Left hindlimb (tissue), 1 donor: ENCODE results near the gene PRKCH.

Source experiments
- DNase-seq: peaks from one replicate; pipeline ENCODE4 v3.0.0-alpha.2; 2018

The PRKCH gene

DNA sequence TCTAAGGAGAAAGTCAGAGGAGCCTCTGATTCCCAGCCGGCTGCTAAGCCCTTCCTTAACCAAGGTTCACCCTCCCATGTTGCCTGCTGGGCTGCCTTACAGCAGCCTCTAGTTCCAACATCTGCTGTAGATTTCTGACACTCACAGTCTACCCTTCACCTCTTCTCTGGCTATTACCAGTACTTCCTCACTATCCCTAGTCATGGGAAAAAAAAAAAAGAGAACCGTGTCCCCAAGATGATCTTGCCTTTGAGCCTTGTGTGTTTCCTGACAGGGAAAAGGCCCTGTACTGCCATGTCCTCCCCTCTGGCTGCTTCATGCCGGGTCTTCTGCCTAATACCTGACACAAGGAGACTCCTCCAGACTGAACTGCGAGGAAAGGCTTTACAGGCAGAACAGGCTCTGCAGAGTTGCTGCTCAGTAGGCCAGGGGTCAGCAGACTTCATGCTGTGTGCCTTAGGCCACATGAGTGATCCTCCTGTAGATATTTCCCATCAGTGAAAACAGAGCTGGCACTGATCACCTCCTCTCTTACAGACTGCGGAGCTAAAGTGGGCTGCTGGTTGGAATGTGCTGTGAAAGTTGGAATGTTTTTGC, 46.8 kb downstream of the PRKCH start:
- DNase-seq = no peak

DNA sequence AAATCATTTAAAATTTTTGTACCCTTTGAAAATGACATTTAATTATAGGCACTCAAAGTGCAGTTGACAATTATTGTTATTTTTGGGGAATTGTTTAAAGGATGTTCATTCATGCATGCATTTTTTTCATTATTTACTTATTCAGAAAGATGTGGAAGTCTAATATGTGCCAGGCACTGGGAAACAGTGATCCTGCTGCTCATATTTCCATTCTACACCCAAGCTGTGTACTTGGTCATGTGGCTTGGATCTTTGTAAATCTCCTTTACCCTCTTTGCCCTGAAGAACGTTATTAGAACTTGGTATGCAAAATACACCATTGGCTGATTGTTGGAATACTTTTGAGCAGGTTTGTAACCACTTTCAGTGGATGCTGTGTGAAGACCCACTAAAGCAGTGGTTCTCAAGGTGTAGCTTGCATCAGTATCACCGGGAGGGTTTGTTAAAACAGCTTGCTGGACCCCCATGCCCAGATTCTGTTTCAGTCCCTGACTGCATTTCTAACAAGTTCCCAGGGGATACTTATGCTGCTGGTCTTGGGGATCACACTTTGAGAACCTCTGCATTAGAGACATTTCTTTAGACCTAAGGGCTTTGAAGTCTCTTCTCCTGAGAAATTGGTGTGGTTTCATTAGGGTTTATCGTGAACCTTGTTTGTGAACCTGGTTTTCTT, 47.5 kb downstream of the PRKCH start:
- DNase-seq = no peak

DNA sequence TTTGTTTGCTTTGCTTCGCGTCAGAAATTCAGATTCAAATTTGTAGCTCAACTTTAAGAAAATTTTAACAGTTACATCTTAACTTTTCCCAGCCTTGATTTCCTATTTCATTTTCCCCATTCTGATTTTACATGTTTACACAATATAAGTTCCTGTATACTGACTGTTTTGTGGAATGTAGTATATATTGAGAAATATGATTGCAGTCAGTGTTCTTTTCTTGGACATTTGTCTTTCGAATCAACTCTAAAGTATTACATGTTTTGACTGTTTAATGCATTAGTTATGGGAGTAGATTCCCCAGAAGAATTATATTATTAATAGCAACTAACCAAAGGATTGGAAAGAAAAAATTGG, 48.1 kb downstream of the PRKCH start:
- DNase-seq = no peak

DNA sequence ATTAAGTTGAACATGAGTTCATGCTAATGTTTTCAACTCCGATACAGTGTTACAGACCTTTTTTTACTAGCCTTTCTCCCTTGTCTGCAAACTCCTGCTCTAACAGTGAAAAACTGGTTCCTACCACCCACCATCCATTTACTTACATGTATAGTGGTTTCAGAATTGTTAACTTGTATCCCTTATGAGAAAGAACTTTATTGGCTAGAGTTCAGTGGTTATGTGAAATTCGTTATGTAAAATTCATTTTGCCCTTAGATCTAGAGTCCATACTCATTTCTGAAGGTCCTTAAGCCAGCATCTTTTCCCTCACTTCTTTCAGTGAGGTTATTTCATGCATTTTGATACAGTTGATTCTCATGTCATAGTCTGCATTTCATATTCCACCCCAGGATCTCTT, 51.0 kb downstream of the PRKCH start:
- no peak for DNase-seq

DNA sequence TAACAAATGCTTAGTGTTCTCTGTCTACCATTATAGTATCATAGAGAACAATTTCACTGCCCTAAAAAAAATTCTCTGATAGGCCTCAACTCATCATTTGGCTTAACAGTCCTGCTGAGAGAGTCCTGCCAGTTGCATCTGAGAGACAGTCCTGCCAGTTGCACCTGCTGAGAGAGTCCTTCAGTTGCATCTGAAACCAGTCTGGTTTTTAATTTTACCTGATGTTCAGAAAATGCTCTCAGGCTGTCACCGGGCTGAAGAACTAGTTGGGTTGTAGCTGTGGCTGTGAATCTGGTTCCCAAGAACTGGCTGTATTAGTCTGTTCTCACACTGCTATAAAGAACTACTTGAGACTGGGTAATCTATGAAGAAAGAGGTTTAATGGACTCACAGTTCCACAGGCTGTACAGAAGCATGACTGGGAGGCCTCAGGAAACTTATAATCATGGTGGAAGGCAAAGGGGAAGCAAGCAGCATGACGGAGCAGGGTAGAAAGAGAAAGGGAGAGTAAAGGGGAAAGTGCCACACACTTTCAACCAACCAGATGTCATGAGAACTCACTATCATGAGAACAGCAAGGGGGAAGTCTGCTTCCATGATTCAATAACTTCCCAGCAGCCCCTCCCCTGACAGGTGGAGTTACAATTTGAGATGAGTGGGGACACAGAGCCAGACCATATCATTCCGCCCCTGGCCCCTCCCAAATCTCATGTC, 51.6 kb downstream of the PRKCH start:
- DNase-seq = no peak

DNA sequence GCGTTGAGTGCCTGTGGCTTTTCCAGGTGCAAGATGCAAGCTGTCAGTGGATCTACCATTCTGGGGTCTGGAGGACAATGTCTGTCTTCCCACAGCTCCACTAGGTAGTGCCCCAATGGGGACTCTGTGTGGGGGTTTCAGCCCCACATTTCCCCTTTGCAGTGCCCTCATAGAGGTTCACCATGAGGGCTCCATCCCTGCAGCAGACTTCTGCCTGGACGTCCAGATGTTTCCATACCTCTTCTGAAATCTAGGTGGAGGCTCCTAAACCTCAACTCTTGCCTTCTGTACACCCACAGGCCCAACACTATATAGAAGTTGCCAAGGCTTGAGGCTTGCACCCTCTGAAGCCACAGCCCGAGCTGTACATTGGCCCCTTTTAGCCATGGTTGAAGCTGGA, 52.9 kb downstream of the PRKCH start:
- DNase-seq = no peak

DNA sequence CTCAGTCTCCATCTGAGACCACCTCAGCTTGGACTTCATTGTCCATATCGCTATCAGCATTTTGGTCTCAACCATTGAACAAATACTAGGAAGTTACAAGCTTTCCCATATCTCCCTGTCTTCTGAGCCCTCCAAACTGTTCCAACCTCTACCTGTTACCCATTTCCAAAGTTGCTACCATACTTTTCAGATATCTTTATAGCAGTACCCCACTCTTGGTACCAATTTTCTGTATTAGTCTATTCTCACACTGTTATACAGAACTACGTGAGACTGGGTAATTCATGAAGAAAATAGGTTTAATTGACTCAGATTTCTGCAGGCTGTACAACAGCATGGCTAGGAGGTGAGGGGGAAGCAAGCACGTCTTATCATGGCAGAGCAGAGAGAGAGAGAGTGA, 53.8 kb downstream of the PRKCH start:
- no peak for DNase-seq

DNA sequence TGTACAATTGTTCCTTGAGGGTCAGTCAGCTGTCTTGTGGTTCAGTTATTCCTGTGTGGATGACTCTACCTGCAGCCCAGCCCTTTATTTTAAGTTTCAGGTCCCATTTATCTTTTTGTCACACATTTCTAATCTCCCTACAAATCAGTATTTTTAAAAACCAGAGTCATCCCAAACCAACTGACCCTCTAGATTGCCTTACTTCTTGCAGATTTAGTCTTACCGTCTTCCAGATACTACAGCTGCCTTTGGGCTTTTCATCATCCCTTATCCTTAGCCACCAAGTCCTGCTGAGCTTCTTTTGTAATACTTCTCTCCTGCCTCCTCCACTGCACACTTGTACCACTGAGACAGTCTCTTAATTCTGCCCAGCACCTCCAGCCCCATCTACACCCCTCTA, 54.9 kb downstream of the PRKCH start:
- no peak for DNase-seq

DNA sequence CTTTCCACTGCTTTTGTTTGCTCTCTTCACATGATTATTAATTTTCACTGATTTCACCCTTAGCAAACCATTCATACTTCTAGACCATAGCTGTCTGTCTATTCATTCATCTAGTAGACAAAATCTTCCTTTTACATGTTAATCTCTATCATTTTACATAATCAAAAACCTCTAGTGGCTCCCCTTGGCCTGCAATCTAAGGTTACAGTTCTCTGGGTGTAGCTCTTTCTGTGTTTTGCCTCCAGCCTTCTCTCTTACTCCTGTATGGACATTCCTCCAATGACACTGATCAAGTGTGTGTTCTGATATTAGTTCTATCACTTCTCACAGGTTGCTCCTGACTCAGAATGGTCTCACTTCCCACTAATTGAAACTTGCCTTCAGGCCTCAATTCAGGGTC, 56.4 kb downstream of the PRKCH start:
- DNase-seq = no peak

DNA sequence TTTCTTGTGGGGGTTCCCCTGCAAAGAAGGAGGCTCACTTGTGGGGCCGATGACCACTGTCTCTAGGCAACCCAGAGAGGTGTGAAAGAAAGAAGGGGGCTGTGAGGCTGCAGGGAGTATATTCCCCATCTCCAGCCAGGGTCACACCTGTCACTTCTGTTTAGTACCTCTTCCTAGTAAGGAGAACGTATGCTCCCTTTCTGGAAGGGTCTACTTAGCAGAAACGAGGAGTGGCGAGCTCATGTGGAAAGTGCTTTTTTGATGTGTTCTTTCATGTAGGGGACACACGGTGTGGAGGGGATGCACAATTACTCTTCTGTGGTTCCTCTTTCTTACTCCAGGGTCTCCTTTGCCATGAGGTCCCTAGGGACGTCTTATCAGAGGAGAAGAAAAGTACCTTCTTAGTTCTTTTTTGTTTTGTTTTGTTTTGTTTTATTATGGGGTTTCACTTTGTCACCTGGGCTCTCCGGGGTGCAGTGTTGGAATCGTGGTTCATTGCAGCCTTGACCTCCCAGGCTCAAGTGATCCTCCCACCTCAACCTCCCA, 58.3 kb downstream of the PRKCH start:
- no peak for DNase-seq

DNA sequence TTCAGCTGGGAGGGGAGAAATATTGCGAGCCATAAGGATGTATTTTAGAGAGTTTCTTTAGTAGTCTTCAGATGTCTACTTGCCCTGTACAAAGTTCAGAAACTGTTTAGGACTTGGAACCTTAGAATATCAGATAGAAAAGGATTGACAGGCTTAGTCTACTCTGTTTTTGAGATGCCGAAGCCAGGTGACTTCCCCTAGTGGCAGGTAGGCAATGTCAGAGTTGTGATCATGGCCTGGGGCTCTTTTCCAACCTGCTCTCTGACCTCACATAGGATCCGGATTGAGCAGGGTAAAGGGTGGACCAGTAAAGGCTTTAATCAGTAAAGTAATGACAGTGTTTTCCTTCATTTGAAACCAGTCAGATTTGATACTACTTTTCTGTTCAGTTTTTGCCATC, 59.6 kb downstream of the PRKCH start:
- no peak for DNase-seq

DNA sequence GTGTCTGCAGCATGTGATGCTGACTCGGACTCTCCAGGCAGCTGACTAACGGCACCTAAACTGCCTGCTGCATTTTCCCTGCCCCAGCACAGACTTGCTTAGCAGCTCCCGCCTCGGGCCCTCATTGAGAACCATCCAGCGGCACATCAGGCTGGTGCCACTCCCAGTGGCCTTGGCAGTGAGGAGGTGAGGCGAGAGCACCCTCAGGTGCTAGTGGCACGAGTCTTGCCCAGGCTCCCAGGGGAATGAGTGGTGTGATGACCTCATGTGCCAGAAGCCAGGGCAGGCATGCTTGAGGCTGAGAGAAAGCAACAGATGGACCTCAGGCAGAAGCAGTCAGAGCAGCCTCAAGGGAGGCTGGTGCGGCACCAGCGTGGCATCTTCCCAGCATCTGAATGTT, 60.2 kb downstream of the PRKCH start:
- DNase-seq = no peak

DNA sequence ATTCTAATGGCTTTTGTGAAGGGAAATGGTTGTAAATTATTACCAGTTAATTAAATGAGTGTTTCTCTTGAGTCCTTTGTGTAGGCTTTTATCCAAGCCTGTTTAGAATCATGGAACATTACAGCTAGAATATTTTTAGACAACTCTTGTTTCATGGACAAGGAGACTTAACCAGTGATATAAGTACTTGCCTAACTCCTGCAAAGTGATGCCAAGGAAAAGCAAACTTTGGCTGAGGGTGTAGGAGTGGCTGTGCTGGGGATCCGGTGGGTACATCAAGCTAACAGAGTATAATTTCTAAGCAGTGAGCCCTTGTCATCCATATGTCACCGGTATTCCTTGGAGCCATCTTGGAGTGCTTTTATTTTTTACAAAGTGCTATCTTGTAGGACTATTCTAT, 61.5 kb downstream of the PRKCH start:
- no peak for DNase-seq

DNA sequence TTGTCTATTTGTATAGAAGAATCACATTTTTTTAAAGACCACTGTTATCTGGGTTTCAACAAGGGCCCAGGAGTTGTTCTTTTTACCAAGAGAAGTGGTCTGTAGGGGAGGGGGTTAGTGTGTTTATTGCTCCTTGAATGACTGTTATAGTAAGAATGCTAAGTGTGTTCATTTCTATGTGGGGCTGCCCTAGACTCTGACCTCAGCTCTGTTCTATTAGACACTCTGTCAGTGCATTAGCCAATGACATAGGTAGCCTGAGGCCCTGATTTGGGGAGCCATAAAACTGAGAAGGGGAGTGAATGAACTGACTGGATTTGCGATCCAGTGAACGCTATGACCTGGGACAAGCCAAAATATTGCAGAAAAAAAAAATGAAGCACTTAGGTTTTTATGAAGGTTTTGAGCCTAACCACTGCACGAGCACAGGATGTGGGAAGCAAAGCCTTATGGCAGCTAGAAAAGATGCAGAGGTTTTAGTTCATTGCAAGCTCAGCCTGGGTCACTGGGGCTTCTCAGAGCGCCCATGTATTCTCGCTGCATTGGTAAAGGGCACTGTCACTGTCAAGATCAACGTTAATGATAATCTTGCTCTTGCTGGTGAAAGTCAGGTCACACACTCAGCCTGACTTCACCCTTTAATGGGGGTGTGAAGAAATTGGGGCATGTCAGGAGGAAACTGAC, 63.8 kb downstream of the PRKCH start:
- DNase-seq = no peak

DNA sequence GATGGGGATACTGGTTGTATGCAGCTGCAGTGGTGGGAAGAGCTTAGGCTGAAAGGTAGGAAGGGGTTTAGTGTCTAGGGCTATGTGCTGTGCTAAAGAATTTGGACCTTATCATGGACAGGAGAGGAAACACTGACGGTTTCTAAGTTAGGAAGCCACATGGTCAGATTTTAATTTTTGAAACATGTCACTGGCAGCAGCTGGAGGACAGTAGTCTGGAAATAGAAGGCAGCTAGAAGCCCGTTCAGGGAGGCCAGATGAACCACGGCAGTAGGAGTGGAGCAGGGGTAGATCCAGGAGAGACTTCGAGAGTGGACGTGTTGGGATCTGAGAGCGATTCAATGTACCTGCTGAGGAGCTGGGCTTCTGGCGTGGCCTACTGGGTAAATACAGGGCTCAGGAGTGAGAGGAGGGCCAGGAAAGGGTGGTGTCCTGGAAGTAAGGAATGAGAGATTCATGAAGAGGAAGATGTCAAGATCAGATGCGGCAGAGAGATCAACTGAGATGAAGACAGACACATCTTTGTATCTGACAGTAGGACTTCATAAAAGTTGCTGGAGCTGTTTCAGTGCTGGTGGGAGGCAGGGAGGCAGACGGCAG, 64.9 kb downstream of the PRKCH start:
- no peak for DNase-seq

DNA sequence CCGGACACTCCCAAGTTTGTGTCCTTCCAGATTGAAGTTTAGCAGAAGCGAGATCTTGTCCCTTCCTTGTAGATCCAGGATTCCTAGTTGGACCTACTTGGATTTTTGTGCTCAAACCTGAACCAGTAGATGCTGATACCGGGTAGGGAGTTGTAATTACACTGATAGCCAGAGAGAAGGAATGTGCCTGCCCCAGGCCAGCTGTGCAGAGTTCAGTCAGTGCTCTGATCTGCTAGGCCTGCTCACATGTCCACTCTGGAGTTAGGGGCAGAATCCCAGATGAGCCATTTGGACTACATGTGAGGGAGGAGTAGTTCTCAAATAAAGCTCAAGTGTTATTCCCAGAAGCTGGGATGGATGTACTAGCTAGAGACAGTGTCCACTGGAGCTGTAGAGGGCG, 65.7 kb downstream of the PRKCH start:
- no peak for DNase-seq

DNA sequence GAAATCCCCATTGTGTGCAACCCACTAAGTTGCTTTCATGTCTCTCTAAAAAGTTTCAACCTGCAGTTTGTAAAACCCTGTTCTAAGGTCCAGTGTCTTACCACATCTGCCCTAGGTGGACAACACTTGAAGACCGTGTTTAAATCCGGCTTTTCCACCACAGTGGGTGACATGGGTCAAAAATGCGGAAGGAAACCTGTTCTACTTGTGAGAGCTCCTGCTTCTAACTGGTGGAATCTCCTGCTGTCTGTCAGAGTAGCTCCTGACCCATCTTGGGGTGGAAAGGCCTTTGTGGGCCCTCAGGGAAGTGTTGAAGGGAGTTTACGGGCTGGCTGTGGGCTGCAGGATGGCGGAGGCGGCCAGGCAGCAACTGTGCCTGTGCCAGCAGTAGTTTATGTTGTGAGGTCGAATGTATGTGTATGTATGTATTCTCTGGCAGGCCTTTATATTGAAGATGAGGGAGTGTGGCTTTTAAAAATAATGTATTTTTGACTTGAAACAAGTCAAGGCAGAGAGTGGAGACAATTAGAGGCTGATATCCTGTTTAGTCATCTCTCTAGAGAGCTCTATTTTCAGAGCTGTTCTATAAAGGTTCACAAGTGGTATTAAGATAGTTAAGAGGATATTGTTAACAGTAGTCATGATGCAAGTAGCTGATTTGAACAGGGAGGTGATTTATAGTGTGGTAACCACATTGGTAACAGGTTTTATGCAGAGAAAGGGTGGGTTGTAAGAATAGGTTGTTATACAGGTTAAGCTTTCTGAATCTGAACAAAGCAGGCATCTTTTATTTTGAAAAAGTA, 67.0 kb downstream of the PRKCH start:
- DNase-seq = no peak

DNA sequence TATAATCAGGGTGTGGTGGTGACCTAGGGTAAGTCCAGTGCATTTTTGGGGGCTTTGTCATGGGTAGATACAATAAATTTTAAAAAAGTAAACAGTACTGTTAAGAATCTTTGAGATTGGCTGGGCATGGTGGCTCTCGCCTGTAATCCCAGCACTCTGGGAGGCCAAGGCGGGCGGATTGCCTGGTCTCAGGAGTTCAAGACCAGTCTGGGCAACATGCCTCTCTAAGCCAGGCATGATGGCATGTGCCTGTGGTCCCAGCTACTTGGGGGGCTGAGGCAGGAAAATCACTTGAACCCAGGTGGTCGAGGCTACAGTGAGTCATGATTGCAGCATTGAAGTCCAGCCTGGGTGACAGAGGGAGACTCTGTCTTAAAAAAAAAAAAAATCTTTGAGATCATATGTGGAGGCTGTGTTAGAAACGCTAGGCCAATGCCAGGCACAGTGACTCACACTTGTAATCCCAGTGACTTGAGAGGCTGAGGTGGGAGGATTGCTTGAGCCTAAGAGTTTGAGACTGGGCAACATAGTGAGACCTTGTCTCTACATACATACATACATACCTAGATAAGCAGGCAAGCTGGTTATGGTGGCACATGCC, 67.7 kb downstream of the PRKCH start:
- no peak for DNase-seq

DNA sequence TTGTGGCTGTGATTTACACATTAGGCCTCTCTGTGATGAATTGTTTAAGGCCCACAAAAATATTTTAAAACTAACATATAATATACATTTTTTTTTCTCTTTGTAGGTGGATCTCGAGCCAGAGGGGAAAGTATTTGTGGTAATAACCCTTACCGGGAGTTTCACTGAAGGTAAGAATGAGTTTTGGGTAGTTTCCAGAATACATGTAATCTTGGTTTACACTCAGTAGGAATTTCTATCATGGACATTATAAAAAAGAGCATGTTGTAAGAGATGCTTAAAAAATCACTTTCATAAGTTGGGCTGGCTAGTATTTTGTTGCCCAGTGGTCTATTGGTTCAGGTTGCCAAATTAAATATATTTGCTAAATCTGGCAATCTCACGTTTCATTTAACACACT, 69.7 kb downstream of the PRKCH start:
- DNase-seq = no peak

DNA sequence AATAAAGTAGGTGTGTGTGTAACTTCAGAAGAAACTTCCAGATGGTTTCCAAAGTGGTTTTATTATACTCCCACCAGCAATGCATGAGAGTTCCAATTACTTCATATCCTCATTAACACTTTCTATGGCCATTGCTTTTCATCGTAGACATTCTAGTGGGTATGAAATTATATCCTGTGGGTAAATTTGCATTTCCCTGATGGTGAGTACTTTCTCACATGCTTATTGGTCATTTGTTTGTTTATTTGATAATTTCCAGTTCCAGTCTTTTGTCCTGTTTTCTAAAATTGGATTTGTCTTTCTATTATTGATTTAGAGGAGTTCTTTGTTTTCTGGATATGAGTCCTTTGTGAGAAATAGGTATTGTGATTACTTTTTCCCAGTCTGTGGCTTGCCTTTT, 70.9 kb downstream of the PRKCH start:
- DNase-seq = no peak

DNA sequence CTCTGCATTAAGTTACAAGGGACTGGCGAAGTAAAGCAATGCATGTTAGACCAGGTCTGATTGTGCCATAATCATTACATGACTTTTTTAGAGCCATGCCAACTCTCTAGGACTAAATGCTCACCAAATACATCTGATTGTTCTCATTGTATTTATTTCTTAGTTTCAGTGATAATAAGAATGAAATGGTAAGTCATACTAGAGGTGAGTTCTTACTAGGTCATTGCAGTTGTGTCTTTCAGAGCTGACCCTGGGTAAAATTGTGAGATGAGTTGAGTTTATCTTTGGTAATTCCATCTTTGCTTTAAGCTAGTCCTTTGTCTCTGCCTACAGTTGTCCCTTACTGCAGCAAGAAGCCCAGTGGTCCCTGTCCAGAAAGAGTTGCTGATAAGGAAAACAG, 73.2 kb downstream of the PRKCH start:
- DNase-seq = no peak

DNA sequence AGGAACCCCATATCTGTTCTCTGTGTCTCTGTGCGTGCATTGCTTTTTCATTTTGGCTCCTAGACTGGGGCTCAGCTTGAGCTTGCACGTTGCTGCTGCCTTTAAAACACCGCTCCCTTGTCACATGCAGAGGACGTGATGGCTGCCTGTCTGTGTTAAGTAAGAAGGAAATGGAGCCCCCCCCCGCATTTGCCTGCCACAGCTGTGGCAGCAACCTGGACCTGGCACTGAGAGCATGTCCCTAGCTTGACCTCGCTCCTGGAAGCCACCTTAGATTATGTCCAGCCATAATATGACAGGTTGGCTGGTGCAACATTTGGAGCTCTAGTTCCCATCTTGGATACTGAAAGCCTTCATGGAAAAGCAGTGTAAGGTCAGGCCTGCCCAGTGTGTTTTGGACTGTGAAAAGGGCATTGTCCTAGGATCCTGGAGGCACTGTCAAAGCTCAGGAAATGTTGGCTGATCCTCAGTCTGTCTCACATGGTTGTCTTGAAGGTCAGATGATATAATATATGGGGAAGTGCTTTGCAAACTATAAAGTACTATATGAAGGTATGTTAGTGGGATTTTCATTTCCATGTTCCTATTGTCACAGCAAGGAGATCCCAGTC, 73.8 kb downstream of the PRKCH start:
- no peak for DNase-seq
